GM18517 (cell line): ENCODE results near the gene EDC4.
"Not testable (repeated sequence)": the region's sequence is repeated elsewhere in the genome, so short reads cannot be mapped to it uniquely, and the experiment has no call there.

Experiments
- ATAC-seq: cut with Tn5 transposase; IDR thresholded peaks from one replicate; pipeline ENCODE4 v1.9.1; 2021; ENCODE audit warnings: mild to moderate bottlenecking, moderate library complexity; ENCODE audit not compliant: unreplicated experiment

The EDC4 gene

GRCh38 chr16:67848118-67848517, 24.7 kb upstream of the EDC4 start:
- ATAC-seq: no peak

- no peak for ATAC-seq
These were observed 19.2 kb upstream of the EDC4 start for GRCh38 chr16:67853670-67854069.

- ATAC-seq: no peak
These were observed 17.1 kb upstream of the EDC4 start for GRCh38 chr16:67855789-67856188.

GRCh38 chr16:67856927-67857546, 15.8 kb upstream of the EDC4 start:
- no peak for ATAC-seq

GRCh38 chr16:67857547-67858233, 15.2 kb upstream of the EDC4 start:
- ATAC-seq: no peak

- ATAC-seq: no peak
These were observed 14.4 kb upstream of the EDC4 start for GRCh38 chr16:67858500-67858899.

GRCh38 chr16:67860589-67861398, 12.1 kb upstream of the EDC4 start:
- ATAC-seq: no peak

GRCh38 chr16:67861877-67862276, 11.0 kb upstream of the EDC4 start:
- no peak for ATAC-seq

- ATAC-seq: no peak
These were observed 9.9 kb upstream of the EDC4 start for GRCh38 chr16:67862623-67863583.

GRCh38 chr16:67864044-67864443, 8.8 kb upstream of the EDC4 start:
- ATAC-seq: not testable (repeated sequence)

- ATAC-seq: no peak
These were observed 8.3 kb upstream of the EDC4 start for GRCh38 chr16:67864594-67864993.

- no peak for ATAC-seq
These were observed 7.5 kb upstream of the EDC4 start for GRCh38 chr16:67865318-67865717.

- ATAC-seq: no peak
These were observed 4.6 kb upstream of the EDC4 start for GRCh38 chr16:67868290-67868689.

GRCh38 chr16:67869653-67870052, 3.2 kb upstream of the EDC4 start:
- ATAC-seq: no peak

- ATAC-seq: no peak
These were observed 1.6 kb upstream of the EDC4 start for GRCh38 chr16:67871256-67871655.

- no peak for ATAC-seq
These were observed 671 bp upstream of the EDC4 start for GRCh38 chr16:67872131-67872630.

- peak; percentile 12 for ATAC-seq
These were observed 851 bp downstream of the EDC4 start for GRCh38 chr16:67873435-67874370.

- ATAC-seq: no peak
These were observed 1.5 kb downstream of the EDC4 start for GRCh38 chr16:67874372-67874771.

- no peak for ATAC-seq
These were observed 4.2 kb downstream of the EDC4 start for GRCh38 chr16:67877064-67877463.

GRCh38 chr16:67878232-67878631, 5.4 kb downstream of the EDC4 start:
- ATAC-seq: no peak
